ENCODE data around the gene SNAPC4. TPM values are rescaled to one million over a fixed set of nuclear protein-coding genes. Genes with fewer than 3 reads are reported as not detected.

Gene SNAPC4
- total RNA-seq, 5 donors from 2014 or later (not counting 1 experiment from before 2014, with no cell fraction given), result 10.5 to 15.7 (median 13.3) TPM

GRCh38 chr9:136358888-136359287 is 41.1 kb downstream of the SNAPC4 start:
- POLR2A ChIA-PET, result no interaction called here
- DNase-seq, result no peak
- no peaks in the 10 kb centered on the region for H3K27me3 Mint-ChIP-seq
- peaks cover 4 to 7% (median 4%) of the 10 kb centered on the region in 3 donors for H3K4me1 Mint-ChIP-seq
- Histone ChIP-seq H3K27me3 (replicated peaks in 1 of 2; ENCODE audit: control insufficient read depth in 2 of 2, extremely low read depth in 1 of 2, insufficient read depth in 2 of 2, low read length in 1 of 2) (no peaks in the 10 kb centered on the region), H3K4me1 (ENCODE audit: control insufficient read depth in 1 of 2, extremely low read depth in 1 of 2, insufficient read depth in 2 of 2, low read length in 2 of 2) (peaks cover 0 to 14% of the 10 kb centered on the region in 2 experiments), H3K36me3 (ENCODE audit: control insufficient read depth in 2 of 2, extremely low read depth in 1 of 2, insufficient read depth in 1 of 2, low read length in 1 of 2) (peaks cover 9 to 10% of the 10 kb centered on the region in 2 donors), H3K27ac (ENCODE audit: low read length) (no peak overlapping the region), H3K4me3 (ENCODE audit: control insufficient read depth in 1 of 2, extremely low read depth in 1 of 2, low read length in 1 of 2) (no peak overlapping the region), H3K9me3 (no peaks in the 10 kb centered on the region)
- WGBS (ENCODE audit: insufficient coverage), result no CpG with 5 or more reads among the region's 2 CpGs
- no peaks in the 10 kb centered on the region for H3K9me3 Mint-ChIP-seq
- no peak for ATAC-seq (replicated peaks in 1 of 4)
- H3K36me3 Mint-ChIP-seq, result no peaks in the 10 kb centered on the region
- H3K27ac Mint-ChIP-seq, result no peak overlapping the region
- no peak overlapping the region for H3K4me3 Mint-ChIP-seq
- CTCF ChIA-PET, result no interaction called here

GRCh38 chr9:136358016-136358415 is 42.0 kb downstream of the SNAPC4 start:
- H3K27ac ChIP-seq (ENCODE audit: low read length), result no peak overlapping the region
- H3K4me3 Mint-ChIP-seq, result no peak overlapping the region
- H3K9me3 ChIP-seq, result no peaks in the 10 kb centered on the region
- peaks cover 9 to 10% of the 10 kb centered on the region in 2 donors for H3K36me3 ChIP-seq (ENCODE audit: control insufficient read depth in 2 of 2, extremely low read depth in 1 of 2, insufficient read depth in 1 of 2, low read length in 1 of 2)
- no peaks in the 10 kb centered on the region for H3K27me3 Mint-ChIP-seq
- no peak for ATAC-seq (replicated peaks in 1 of 4)
- H3K4me1 ChIP-seq (ENCODE audit: control insufficient read depth in 1 of 2, extremely low read depth in 1 of 2, insufficient read depth in 2 of 2, low read length in 2 of 2), result peaks cover 0 to 11% of the 10 kb centered on the region in 2 experiments
- DNase-seq, result no peak
- no peak overlapping the region for H3K4me3 ChIP-seq (ENCODE audit: control insufficient read depth in 1 of 2, extremely low read depth in 1 of 2, low read length in 1 of 2)
- peaks cover 4 to 6% (median 4%) of the 10 kb centered on the region in 3 donors for H3K4me1 Mint-ChIP-seq
- WGBS (ENCODE audit: insufficient coverage), result 91% methylated on average over 23 of the region's 29 CpGs
- no peaks in the 10 kb centered on the region for H3K9me3 Mint-ChIP-seq
- ChIA-PET POLR2A (no interaction called here), CTCF (no interaction called here)
- no peak overlapping the region for H3K27ac Mint-ChIP-seq
- H3K27me3 ChIP-seq (replicated peaks in 1 of 2; ENCODE audit: control insufficient read depth in 2 of 2, extremely low read depth in 1 of 2, insufficient read depth in 2 of 2, low read length in 1 of 2), result no peaks in the 10 kb centered on the region
- H3K36me3 Mint-ChIP-seq, result no peaks in the 10 kb centered on the region

GRCh38 chr9:136357202-136357725 is 42.7 kb downstream of the SNAPC4 start:
- Histone ChIP-seq H3K4me3 (ENCODE audit: control insufficient read depth in 1 of 2, extremely low read depth in 1 of 2, low read length in 1 of 2) (no peak overlapping the region), H3K27ac (ENCODE audit: low read length) (no peak overlapping the region), H3K36me3 (ENCODE audit: control insufficient read depth in 2 of 2, extremely low read depth in 1 of 2, insufficient read depth in 1 of 2, low read length in 1 of 2) (peaks cover 9 to 10% of the 10 kb centered on the region in 2 donors), H3K4me1 (ENCODE audit: control insufficient read depth in 1 of 2, extremely low read depth in 1 of 2, insufficient read depth in 2 of 2, low read length in 2 of 2) (peaks cover 0 to 5% of the 10 kb centered on the region in 2 experiments), H3K9me3 (no peaks in the 10 kb centered on the region), H3K27me3 (replicated peaks in 1 of 2; ENCODE audit: control insufficient read depth in 2 of 2, extremely low read depth in 1 of 2, insufficient read depth in 2 of 2, low read length in 1 of 2) (no peaks in the 10 kb centered on the region)
- ChIA-PET POLR2A (no interaction called here), CTCF (no interaction called here)
- DNase-seq (no peak), ATAC-seq (replicated peaks in 1 of 4) (no peak)
- 84% methylated on average over 16 of the region's 22 CpGs for WGBS (ENCODE audit: insufficient coverage)
- Mint-ChIP-seq H3K27me3 (no peaks in the 10 kb centered on the region), H3K36me3 (no peaks in the 10 kb centered on the region), H3K4me3 (no peak overlapping the region), H3K27ac (no peak overlapping the region), H3K4me1 (no peaks in the 10 kb centered on the region), H3K9me3 (no peaks in the 10 kb centered on the region)

- Histone ChIP-seq H3K9me3 (no peaks in the 10 kb centered on the region), H3K27me3 (replicated peaks in 1 of 2; ENCODE audit: control insufficient read depth in 2 of 2, extremely low read depth in 1 of 2, insufficient read depth in 2 of 2, low read length in 1 of 2) (no peaks in the 10 kb centered on the region), H3K27ac (ENCODE audit: low read length) (no peak overlapping the region), H3K36me3 (ENCODE audit: control insufficient read depth in 2 of 2, extremely low read depth in 1 of 2, insufficient read depth in 1 of 2, low read length in 1 of 2) (peaks cover 6 to 9% of the 10 kb centered on the region in 2 donors), H3K4me3 (ENCODE audit: control insufficient read depth in 1 of 2, extremely low read depth in 1 of 2, low read length in 1 of 2) (no peak overlapping the region), H3K4me1 (ENCODE audit: control insufficient read depth in 1 of 2, extremely low read depth in 1 of 2, insufficient read depth in 2 of 2, low read length in 2 of 2) (peaks cover 0 to 5% of the 10 kb centered on the region in 2 experiments)
- H3K36me3 Mint-ChIP-seq, result no peaks in the 10 kb centered on the region
- POLR2A ChIA-PET, result no interaction called here
- ATAC-seq (replicated peaks in 1 of 4), result no peak
- CTCF ChIA-PET, result no interaction called here
- no peaks in the 10 kb centered on the region for H3K4me1 Mint-ChIP-seq
- DNase-seq, result no peak
- no peak overlapping the region for H3K4me3 Mint-ChIP-seq
- 92% methylated on average over 51 of the region's 54 CpGs for WGBS (ENCODE audit: insufficient coverage)
- no peaks in the 10 kb centered on the region for H3K9me3 Mint-ChIP-seq
- H3K27me3 Mint-ChIP-seq, result no peaks in the 10 kb centered on the region
- no peak overlapping the region for H3K27ac Mint-ChIP-seq
These were observed 44.1 kb downstream of the SNAPC4 start for GRCh38 chr9:136355616-136356557.

GRCh38 chr9:136354592-136355085 is 45.3 kb downstream of the SNAPC4 start:
- H3K4me3 Mint-ChIP-seq, result no peak overlapping the region
- H3K9me3 ChIP-seq, result no peaks in the 10 kb centered on the region
- no peaks in the 10 kb centered on the region for H3K27me3 Mint-ChIP-seq
- H3K4me3 ChIP-seq (ENCODE audit: control insufficient read depth in 1 of 2, extremely low read depth in 1 of 2, low read length in 1 of 2), result no peak overlapping the region
- 75% methylated on average over 7 of the region's 17 CpGs for WGBS (ENCODE audit: insufficient coverage)
- H3K27me3 ChIP-seq (replicated peaks in 1 of 2; ENCODE audit: control insufficient read depth in 2 of 2, extremely low read depth in 1 of 2, insufficient read depth in 2 of 2, low read length in 1 of 2), result no peaks in the 10 kb centered on the region
- H3K4me1 ChIP-seq (ENCODE audit: control insufficient read depth in 1 of 2, extremely low read depth in 1 of 2, insufficient read depth in 2 of 2, low read length in 2 of 2), result peaks cover 0 to 5% of the 10 kb centered on the region in 2 experiments
- H3K4me1 Mint-ChIP-seq, result no peaks in the 10 kb centered on the region
- ChIA-PET CTCF (interaction anchor here in 1 of 2 donors (1.3 kb wide), 1 partner anchor 9 kb away, joined by 3 read pairs; the partner anchor contains the start of gene DNLZ), POLR2A (no interaction called here)
- ATAC-seq (replicated peaks in 1 of 4) (no peak), DNase-seq (no peak)
- no peaks in the 10 kb centered on the region for H3K36me3 Mint-ChIP-seq
- H3K9me3 Mint-ChIP-seq, result no peaks in the 10 kb centered on the region
- H3K36me3 ChIP-seq (ENCODE audit: control insufficient read depth in 2 of 2, extremely low read depth in 1 of 2, insufficient read depth in 1 of 2, low read length in 1 of 2), result peaks cover 6 to 9% of the 10 kb centered on the region in 2 donors
- no peak overlapping the region for H3K27ac ChIP-seq (ENCODE audit: low read length)
- no peak overlapping the region for H3K27ac Mint-ChIP-seq

- DNase-seq (no peak), ATAC-seq (replicated peaks in 1 of 4) (no peak)
- no peaks in the 10 kb centered on the region for H3K9me3 ChIP-seq
- CTCF ChIA-PET, result interaction anchor here in 1 of 2 donors (1.3 kb wide), 1 partner anchor 10 kb away, joined by 3 read pairs; the partner anchor contains the start of gene DNLZ
- H3K4me3 ChIP-seq (ENCODE audit: control insufficient read depth in 1 of 2, extremely low read depth in 1 of 2, low read length in 1 of 2), result no peak overlapping the region
- WGBS (ENCODE audit: insufficient coverage), result 84% methylated on average over 11 of the region's 13 CpGs
- no peaks in the 10 kb centered on the region for H3K36me3 Mint-ChIP-seq
- no peaks in the 10 kb centered on the region for H3K27me3 Mint-ChIP-seq
- no peak overlapping the region for H3K27ac ChIP-seq (ENCODE audit: low read length)
- POLR2A ChIA-PET, result no interaction called here
- no peaks in the 10 kb centered on the region for H3K27me3 ChIP-seq (replicated peaks in 1 of 2; ENCODE audit: control insufficient read depth in 2 of 2, extremely low read depth in 1 of 2, insufficient read depth in 2 of 2, low read length in 1 of 2)
- peaks cover 0 to 5% of the 10 kb centered on the region in 2 experiments for H3K4me1 ChIP-seq (ENCODE audit: control insufficient read depth in 1 of 2, extremely low read depth in 1 of 2, insufficient read depth in 2 of 2, low read length in 2 of 2)
- peaks cover under 1 to 9% of the 10 kb centered on the region in 2 donors for H3K36me3 ChIP-seq (ENCODE audit: control insufficient read depth in 2 of 2, extremely low read depth in 1 of 2, insufficient read depth in 1 of 2, low read length in 1 of 2)
- no peak overlapping the region for H3K4me3 Mint-ChIP-seq
- no peaks in the 10 kb centered on the region for H3K4me1 Mint-ChIP-seq
- H3K9me3 Mint-ChIP-seq, result no peaks in the 10 kb centered on the region
- H3K27ac Mint-ChIP-seq, result no peak overlapping the region
These were observed 46.0 kb downstream of the SNAPC4 start for GRCh38 chr9:136353757-136354488.

All from T-cell (primary cell).